Mesendoderm (in vitro differentiated cells): ENCODE measurements around the gene SHOC1.

ENCODE experiments used
- DNase-seq: peaks from one replicate; pipeline ENCODE4 v3.0.0; 2013
- H2AK5ac ChIP-seq: 2 replicates; pipeline ENCODE4 v1.6.1; 2013; ENCODE audit warnings: low read length, inconsistent platforms
- H2BK120ac ChIP-seq: 2 replicates; pipeline ENCODE4 v1.6.1; 2013; ENCODE audit warnings: low read depth, mild to moderate bottlenecking, low read length, moderate library complexity, mixed read lengths
- H2BK15ac ChIP-seq: replicated peaks from 2 replicates; pipeline ENCODE4 v1.6.1; 2013; ENCODE audit warnings: low read depth, mild to moderate bottlenecking, moderate library complexity
- H2BK5ac ChIP-seq: 2 replicates; pipeline ENCODE4 v1.6.1; 2013; ENCODE audit warnings: low read length, inconsistent platforms
- H3K18ac ChIP-seq: 2 replicates; pipeline ENCODE4 v1.6.1; 2013; ENCODE audit warnings: mild to moderate bottlenecking, low read length, mixed read lengths
- H3K23ac ChIP-seq: one replicate; pipeline ENCODE4 v1.6.1; 2013; ENCODE audit warnings: low read length
- H3K27ac ChIP-seq: 2 replicates; pipeline ENCODE4 v1.5.1; 2013; ENCODE audit warnings: low read depth, mild to moderate bottlenecking, inconsistent platforms, low read length, moderate library complexity
- H3K27me3 ChIP-seq: 2 replicates; pipeline ENCODE4 v1.6.1; 2013; ENCODE audit warnings: low read length, control low read depth, mild to moderate bottlenecking, inconsistent platforms; ENCODE audit not compliant: insufficient read depth, poor library complexity
- H3K36me3 ChIP-seq: 2 replicates; pipeline ENCODE4 v1.6.1; 2013; ENCODE audit warnings: low read length, inconsistent platforms; ENCODE audit not compliant: control insufficient read depth, insufficient read depth
- H3K4ac ChIP-seq: one replicate; pipeline ENCODE4 v1.6.1; 2013; ENCODE audit warnings: low read depth, mild to moderate bottlenecking, low read length, moderate library complexity
- H3K4me1 ChIP-seq: 2 replicates; pipeline ENCODE4 v1.6.1; 2013; ENCODE audit warnings: low read depth, low read length, inconsistent platforms; ENCODE audit not compliant: control insufficient read depth
- H3K4me2 ChIP-seq: 2 replicates; pipeline ENCODE4 v1.6.1; 2013; ENCODE audit warnings: low read length
- H3K4me3 ChIP-seq: 2 replicates; pipeline ENCODE4 v1.5.1; 2013; ENCODE audit warnings: mild to moderate bottlenecking, low read length
- H3K56ac ChIP-seq: one replicate; pipeline ENCODE4 v1.6.1; 2013; ENCODE audit warnings: low read length
- H3K79me1 ChIP-seq: 2 replicates; pipeline ENCODE4 v1.6.1; 2013; ENCODE audit warnings: low read length, inconsistent platforms
- H3K79me2 ChIP-seq: 2 replicates; pipeline ENCODE4 v1.6.1; 2013; ENCODE audit warnings: mild to moderate bottlenecking, low read length; ENCODE audit not compliant: control insufficient read depth, insufficient read depth
- H3K9ac ChIP-seq: 2 replicates; pipeline ENCODE4 v1.6.1; 2013; ENCODE audit warnings: low read length, inconsistent platforms
- H4K5ac ChIP-seq: one replicate; pipeline ENCODE4 v1.6.1; 2013; ENCODE audit warnings: low read length
- H4K8ac ChIP-seq: one replicate; pipeline ENCODE4 v1.6.1; 2013; ENCODE audit warnings: low read depth, mild to moderate bottlenecking, control low read depth, low read length, moderate library complexity
- WGBS: extraction: QIAGEN DNeasy Blood & Tissue Kit; methylation state at CpG from one replicate; pipeline ENCODE4 v1.1.7; 2013; ENCODE audit warnings: low lambda C conversion rate, missing lambda C conversion rate; ENCODE audit not compliant: insufficient coverage; ENCODE audit errors: extremely low coverage; 5-methylcytosine and 5-hydroxymethylcytosine counted together

The SHOC1 gene

GRCh38 chr9:111838439-111838838 lies 43.7 kb upstream of the SHOC1 start:
- no peak overlapping the region for H2BK15ac ChIP-seq

GRCh38 chr9:111836311-111836710 lies 41.6 kb upstream of the SHOC1 start:
- Histone ChIP-seq H3K27ac (no peak overlapping the region), H2BK5ac (no peak overlapping the region), H2BK15ac (no peak overlapping the region), H3K79me1 (no peaks in the 10 kb centered on the region), H2AK5ac (no peak overlapping the region), H4K5ac (no peak overlapping the region), H3K36me3 (no peaks in the 10 kb centered on the region), H3K79me2 (no peaks in the 10 kb centered on the region), H3K56ac (no peak overlapping the region), H3K4me3 (no peak overlapping the region), H3K18ac (no peak overlapping the region), H3K4ac (no peak overlapping the region), H2BK120ac (no peak overlapping the region), H3K4me1 (no peaks in the 10 kb centered on the region), H3K9ac (no peak overlapping the region), H3K27me3 (no peaks in the 10 kb centered on the region), H3K23ac (no peak overlapping the region), H3K4me2 (no peak overlapping the region), H4K8ac (no peak overlapping the region)
- no CpG with 5 or more reads among the region's 2 CpGs for WGBS
- DNase-seq: no peak

More at GRCh38 chr9:111838439-111838838, 43.7 kb upstream of the SHOC1 start:
- H3K36me3 ChIP-seq: no peaks in the 10 kb centered on the region
- H3K27ac ChIP-seq: no peak overlapping the region
- no peak overlapping the region for H3K4me2 ChIP-seq
- no peak overlapping the region for H3K9ac ChIP-seq
- H4K5ac ChIP-seq: no peak overlapping the region
- H2BK120ac ChIP-seq: no peak overlapping the region
- H3K4me3 ChIP-seq: no peak overlapping the region
- no peak for DNase-seq
- no peak overlapping the region for H2AK5ac ChIP-seq
- no CpG with 5 or more reads among the region's 2 CpGs for WGBS
- H3K79me1 ChIP-seq: no peaks in the 10 kb centered on the region
- H3K18ac ChIP-seq: no peak overlapping the region
- no peak overlapping the region for H3K23ac ChIP-seq
- H3K27me3 ChIP-seq: no peaks in the 10 kb centered on the region
- no peak overlapping the region for H3K4ac ChIP-seq
- H3K56ac ChIP-seq: no peak overlapping the region
- H3K79me2 ChIP-seq: no peaks in the 10 kb centered on the region
- no peak overlapping the region for H4K8ac ChIP-seq
- no peaks in the 10 kb centered on the region for H3K4me1 ChIP-seq
- no peak overlapping the region for H2BK5ac ChIP-seq

- H4K5ac ChIP-seq: no peak overlapping the region
- no peak overlapping the region for H2BK5ac ChIP-seq
- no peak overlapping the region for H2AK5ac ChIP-seq
- no peak overlapping the region for H3K4me2 ChIP-seq
- H3K79me1 ChIP-seq: no peaks in the 10 kb centered on the region
- H3K27ac ChIP-seq: no peak overlapping the region
- H4K8ac ChIP-seq: no peak overlapping the region
- H3K9ac ChIP-seq: no peak overlapping the region
- H3K79me2 ChIP-seq: no peaks in the 10 kb centered on the region
- no peak overlapping the region for H3K4ac ChIP-seq
- H3K56ac ChIP-seq: no peak overlapping the region
- no CpG with 5 or more reads among the region's 4 CpGs for WGBS
- no peak overlapping the region for H2BK15ac ChIP-seq
- no peak overlapping the region for H2BK120ac ChIP-seq
- DNase-seq: no peak
- no peaks in the 10 kb centered on the region for H3K27me3 ChIP-seq
- H3K23ac ChIP-seq: no peak overlapping the region
- no peak overlapping the region for H3K18ac ChIP-seq
- H3K36me3 ChIP-seq: no peaks in the 10 kb centered on the region
- H3K4me3 ChIP-seq: no peak overlapping the region
- no peaks in the 10 kb centered on the region for H3K4me1 ChIP-seq
Observed at GRCh38 chr9:111833941-111834340, 39.2 kb upstream of the SHOC1 start.

GRCh38 chr9:111832449-111832848 lies 37.7 kb upstream of the SHOC1 start:
- no peak overlapping the region for H2BK15ac ChIP-seq
- H2BK5ac ChIP-seq: no peak overlapping the region
- no peak overlapping the region for H3K4ac ChIP-seq
- H3K9ac ChIP-seq: no peak overlapping the region
- no peak for DNase-seq
- no peak overlapping the region for H3K18ac ChIP-seq
- no peak overlapping the region for H2AK5ac ChIP-seq
- no peaks in the 10 kb centered on the region for H3K4me1 ChIP-seq
- no peak overlapping the region for H3K23ac ChIP-seq
- H4K8ac ChIP-seq: no peak overlapping the region
- H3K56ac ChIP-seq: no peak overlapping the region
- no CpG with 5 or more reads among the region's 2 CpGs for WGBS
- no peaks in the 10 kb centered on the region for H3K36me3 ChIP-seq
- H3K4me3 ChIP-seq: no peak overlapping the region
- H3K79me2 ChIP-seq: no peaks in the 10 kb centered on the region
- no peak overlapping the region for H4K5ac ChIP-seq
- no peak overlapping the region for H2BK120ac ChIP-seq
- H3K27me3 ChIP-seq: no peaks in the 10 kb centered on the region
- H3K79me1 ChIP-seq: no peaks in the 10 kb centered on the region
- H3K4me2 ChIP-seq: no peak overlapping the region
- no peak overlapping the region for H3K27ac ChIP-seq

GRCh38 chr9:111831371-111832108 lies 36.8 kb upstream of the SHOC1 start:
- Histone ChIP-seq H3K4ac (no peak overlapping the region), H3K27me3 (no peaks in the 10 kb centered on the region), H3K23ac (no peak overlapping the region), H2BK15ac (no peak overlapping the region), H3K18ac (no peak overlapping the region), H3K4me1 (no peaks in the 10 kb centered on the region), H3K9ac (no peak overlapping the region), H3K36me3 (no peaks in the 10 kb centered on the region), H2AK5ac (no peak overlapping the region), H3K79me2 (no peaks in the 10 kb centered on the region), H2BK120ac (no peak overlapping the region), H4K8ac (no peak overlapping the region), H3K4me2 (no peak overlapping the region), H2BK5ac (no peak overlapping the region), H3K79me1 (no peaks in the 10 kb centered on the region), H3K27ac (no peak overlapping the region), H4K5ac (no peak overlapping the region), H3K4me3 (no peak overlapping the region), H3K56ac (no peak overlapping the region)
- DNase-seq: no peak
- WGBS: no CpG with 5 or more reads among the region's 5 CpGs

- no peak overlapping the region for H3K27ac ChIP-seq
- H3K18ac ChIP-seq: no peak overlapping the region
- H3K4me3 ChIP-seq: no peak overlapping the region
- no peaks in the 10 kb centered on the region for H3K36me3 ChIP-seq
- H3K23ac ChIP-seq: no peak overlapping the region
- H3K56ac ChIP-seq: no peak overlapping the region
- H2BK15ac ChIP-seq: no peak overlapping the region
- H3K27me3 ChIP-seq: no peaks in the 10 kb centered on the region
- no peak overlapping the region for H2BK120ac ChIP-seq
- no peak overlapping the region for H3K4me2 ChIP-seq
- H3K4me1 ChIP-seq: no peaks in the 10 kb centered on the region
- no peaks in the 10 kb centered on the region for H3K79me2 ChIP-seq
- H4K5ac ChIP-seq: no peak overlapping the region
- H4K8ac ChIP-seq: no peak overlapping the region
- no CpG with 5 or more reads among the region's 4 CpGs for WGBS
- no peak overlapping the region for H3K4ac ChIP-seq
- no peak overlapping the region for H2AK5ac ChIP-seq
- DNase-seq: peak; percentile 8
- H3K9ac ChIP-seq: no peak overlapping the region
- no peak overlapping the region for H2BK5ac ChIP-seq
- no peaks in the 10 kb centered on the region for H3K79me1 ChIP-seq
Observed at GRCh38 chr9:111828193-111828592, 33.5 kb upstream of the SHOC1 start.
